GM10266 (cell line): ENCODE data around the gene MFAP1.
A peak's percentile ranks its signal among the peaks of the same experiment; 100 is the strongest.

Source experiments
- DNase-seq: peaks from one replicate; pipeline ENCODE4 v3.0.0; 2012; ENCODE audit errors: extremely low spot score
- TF ChIP-seq, protein P1 (sequence below): IDR thresholded peaks from 2 replicates; pipeline ENCODE4 v1.5.1; 2012; ENCODE audit warnings: mild to moderate bottlenecking, low read depth; ENCODE audit not compliant: control insufficient read depth, insufficient read depth; ENCODE audit errors: missing control alignments

Gene MFAP1

DNA sequence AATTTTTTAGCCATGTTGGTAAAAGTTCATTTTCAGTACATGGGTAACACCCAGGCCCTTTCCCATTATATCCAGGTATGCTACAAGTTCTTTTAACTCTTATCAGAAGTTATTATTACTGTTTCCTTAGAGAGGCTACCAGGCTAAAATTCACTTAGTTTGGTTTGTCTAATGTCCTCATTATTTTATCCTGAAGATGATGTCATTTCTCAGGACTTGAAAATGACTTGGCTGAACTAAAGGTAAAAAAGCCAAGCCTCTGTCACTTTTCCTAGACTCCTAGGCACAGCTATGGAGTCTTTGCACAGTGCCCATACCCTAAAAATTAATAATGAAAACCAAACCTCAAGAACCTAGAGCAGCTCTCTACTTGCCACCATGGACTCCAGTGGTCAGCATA, 51.9 kb downstream of the MFAP1 start:
- TF ChIP-seq, protein P1, sequence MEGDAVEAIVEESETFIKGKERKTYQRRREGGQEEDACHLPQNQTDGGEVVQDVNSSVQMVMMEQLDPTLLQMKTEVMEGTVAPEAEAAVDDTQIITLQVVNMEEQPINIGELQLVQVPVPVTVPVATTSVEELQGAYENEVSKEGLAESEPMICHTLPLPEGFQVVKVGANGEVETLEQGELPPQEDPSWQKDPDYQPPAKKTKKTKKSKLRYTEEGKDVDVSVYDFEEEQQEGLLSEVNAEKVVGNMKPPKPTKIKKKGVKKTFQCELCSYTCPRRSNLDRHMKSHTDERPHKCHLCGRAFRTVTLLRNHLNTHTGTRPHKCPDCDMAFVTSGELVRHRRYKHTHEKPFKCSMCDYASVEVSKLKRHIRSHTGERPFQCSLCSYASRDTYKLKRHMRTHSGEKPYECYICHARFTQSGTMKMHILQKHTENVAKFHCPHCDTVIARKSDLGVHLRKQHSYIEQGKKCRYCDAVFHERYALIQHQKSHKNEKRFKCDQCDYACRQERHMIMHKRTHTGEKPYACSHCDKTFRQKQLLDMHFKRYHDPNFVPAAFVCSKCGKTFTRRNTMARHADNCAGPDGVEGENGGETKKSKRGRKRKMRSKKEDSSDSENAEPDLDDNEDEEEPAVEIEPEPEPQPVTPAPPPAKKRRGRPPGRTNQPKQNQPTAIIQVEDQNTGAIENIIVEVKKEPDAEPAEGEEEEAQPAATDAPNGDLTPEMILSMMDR: no peak
- DNase-seq: no peak

DNA sequence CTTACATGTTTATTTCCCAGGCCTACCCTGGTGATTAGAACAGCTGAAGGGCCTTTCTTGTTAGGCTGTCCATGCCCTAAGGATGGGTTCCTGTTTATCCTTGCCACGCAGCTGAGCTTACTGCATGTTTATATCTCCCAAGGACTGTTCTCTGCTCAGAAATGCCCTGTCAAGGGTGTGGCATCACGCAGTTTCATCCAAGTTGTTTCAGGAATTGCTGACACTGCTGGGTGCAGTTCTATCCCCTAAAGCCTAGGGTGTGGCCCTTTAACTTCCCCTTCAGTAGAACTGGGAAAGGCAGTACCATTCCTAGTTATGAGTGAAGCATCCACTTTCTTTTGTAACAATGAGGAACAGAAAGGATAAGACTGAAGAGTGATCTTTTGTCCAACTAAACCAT, 52.7 kb downstream of the MFAP1 start:
- DNase-seq: no peak
- TF ChIP-seq, protein P1: no peak

DNA sequence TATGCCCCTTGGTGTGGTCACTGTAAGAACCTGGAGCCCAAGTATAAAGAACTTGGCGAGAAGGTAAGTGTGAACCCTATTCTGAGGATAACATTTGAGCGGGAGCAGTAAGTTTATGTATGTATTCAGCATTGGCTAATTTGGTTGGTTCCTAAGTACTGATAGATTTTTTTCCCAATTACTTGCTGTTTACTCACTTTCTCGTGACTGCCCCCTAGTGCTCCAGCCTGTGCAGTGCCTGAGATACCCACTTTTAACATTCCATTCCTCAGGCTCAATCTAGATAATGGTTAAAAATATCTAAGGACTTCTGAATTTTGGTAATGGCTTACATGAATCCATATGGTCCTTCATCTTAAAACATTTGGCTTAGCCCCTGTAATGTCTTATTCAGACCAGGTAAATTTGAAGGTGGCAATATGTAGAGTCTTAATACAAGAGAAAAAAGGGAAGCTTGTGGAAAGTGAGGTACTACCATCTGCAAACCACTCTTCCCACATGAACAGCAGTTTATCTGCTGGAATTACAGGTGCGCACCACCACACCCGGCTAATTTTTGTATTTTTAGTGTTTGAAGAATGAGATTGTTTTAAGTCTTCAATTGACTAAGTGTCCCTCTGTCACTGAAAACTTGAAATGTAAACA, 54.8 kb downstream of the MFAP1 start:
- TF ChIP-seq, protein P1: peak; percentile 87
- peak; percentile 51 for DNase-seq

DNA sequence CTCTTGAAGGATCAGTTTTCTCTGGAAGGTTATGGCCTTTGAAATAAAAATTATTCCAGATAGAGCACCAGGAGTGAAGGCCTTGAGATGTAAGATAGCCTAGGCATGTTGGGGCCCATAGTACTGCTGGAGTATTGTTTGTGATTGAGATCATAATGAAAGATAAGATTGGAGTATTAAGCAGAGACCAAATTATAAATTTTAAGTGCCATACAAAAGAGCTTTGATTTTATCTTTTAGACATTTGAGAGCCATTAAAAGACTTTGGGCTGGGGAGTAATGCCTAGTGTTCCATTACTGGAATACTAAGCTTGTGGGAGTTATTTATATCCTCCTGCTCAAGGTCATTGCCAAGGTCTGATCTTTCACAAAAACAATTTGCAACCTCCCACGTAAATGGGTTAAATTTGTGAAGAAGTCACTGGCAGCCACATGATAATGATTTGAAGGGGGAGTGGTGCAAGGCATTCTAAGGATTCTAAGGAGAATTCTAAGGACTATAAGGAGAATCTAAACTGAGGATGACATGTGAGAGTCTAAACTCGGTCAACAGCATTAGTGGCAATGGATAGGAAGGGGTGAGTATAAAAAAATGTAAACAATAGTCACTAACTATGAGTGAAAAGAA, 60.6 kb downstream of the MFAP1 start:
- DNase-seq: no peak
- TF ChIP-seq, protein P1: no peak

DNA sequence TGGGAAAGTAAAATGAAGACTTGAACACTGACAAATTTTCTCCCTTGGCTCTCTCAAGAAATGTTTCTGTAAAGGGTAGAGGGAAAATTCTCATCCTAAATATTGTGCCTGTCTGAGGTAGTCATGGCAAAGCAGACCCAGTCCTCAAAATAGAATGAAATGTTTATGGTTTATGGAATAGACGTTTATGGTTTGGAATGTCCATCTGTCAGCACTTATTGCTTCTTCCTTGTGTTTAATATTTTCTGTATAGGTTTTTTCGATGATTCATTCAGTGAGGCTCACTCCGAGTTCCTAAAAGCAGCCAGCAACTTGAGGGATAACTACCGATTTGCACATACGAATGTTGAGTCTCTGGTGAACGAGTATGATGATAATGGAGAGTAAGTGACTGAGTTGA, 61.7 kb downstream of the MFAP1 start:
- DNase-seq: no peak
- TF ChIP-seq, protein P1: no peak
